Stimulated activated CD4-positive, alpha-beta T cell treated with anti-CD3 and anti-CD28 coated beads, Interleukin-15, amount 100 ng/mL, for 24 hours (primary cell): ENCODE results near the gene FBF1.
"Not testable (repeated sequence)": the region's sequence is repeated elsewhere in the genome, so short reads cannot be mapped to it uniquely, and the experiment has no call there.

Experiments used
- DNase-seq: peaks from one replicate; pipeline ENCODE4 v3.0.0-alpha.2; 2020

The FBF1 gene

DNA sequence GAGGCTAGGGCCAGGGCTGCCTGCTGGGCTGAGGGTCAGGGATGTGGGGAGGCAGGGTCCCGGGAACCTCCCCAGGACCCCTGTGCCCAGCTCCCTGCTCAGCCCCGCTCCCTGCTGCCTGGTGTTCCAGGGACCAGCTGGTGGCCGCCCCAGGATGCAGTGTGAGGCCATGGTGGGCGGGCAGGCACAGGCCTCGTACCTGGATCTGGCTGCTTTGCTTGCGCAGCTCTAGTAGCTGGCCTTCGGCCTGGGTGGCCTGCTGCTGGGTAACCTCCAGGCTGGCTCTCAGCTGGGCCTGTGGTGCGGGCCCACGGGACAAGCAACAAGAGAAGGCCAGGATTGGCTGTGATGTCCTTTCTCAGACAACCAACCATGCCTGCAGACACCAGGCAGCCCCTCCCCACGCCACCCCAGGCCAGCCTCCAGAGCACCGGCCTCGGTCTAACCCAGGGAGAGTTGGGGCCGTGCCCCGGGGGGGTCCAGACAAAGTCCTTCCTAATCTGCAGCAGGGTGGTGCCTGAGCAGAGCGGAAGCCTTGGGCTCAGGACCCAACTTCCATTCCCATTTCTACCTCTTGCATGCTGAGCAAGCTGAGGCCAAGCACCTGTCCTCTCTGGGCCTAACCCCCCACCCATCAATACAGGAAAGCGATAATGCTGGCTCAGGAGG is 48.2 kb downstream of the FBF1 start:
- no peak for DNase-seq

DNA sequence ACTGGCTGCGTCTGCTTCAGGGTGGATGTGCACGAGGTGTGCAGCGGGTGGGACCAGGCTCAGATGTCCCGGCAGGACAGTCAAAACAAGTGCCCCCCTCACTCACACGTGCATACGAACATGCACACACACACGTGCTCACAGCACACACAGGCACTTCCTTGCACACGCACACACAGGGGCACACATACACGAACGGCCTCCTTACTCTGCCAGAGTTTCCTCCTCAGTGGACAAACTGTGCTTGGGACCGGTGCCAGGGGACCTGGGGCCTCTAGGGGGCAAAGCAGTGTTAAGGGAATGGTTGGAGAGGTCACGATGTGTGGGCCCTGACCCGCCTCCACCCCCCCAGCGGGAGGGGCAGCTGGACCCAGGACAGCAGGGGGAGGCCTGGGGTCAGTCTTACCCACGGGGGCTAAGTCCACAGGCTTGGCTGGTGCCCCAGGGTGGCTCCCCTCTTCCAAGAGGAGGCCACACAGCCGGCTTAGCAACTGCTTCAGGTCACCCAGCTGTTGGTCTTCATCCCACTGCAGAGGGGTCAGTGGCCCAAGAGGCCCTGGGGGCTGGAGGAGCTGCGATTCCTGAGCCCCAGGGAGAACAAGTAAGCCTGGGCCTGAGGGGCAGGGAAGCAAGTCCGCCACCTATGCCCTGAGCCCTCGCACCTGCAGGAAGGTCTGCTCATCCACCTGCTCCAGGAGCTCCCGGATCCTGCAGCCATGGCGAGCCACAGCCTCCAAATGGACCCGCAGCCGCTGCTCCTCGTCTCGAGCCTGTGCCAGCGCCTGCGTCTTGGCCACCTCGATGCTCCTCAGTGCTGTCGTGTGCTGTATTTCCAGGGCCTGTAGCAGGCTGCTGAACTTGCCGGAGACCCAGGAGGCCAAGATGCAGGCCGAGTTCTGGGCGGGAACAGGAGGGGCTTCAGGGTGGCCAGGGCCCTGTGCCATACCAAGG is 49.0 kb downstream of the FBF1 start:
- DNase-seq, result no peak

DNA sequence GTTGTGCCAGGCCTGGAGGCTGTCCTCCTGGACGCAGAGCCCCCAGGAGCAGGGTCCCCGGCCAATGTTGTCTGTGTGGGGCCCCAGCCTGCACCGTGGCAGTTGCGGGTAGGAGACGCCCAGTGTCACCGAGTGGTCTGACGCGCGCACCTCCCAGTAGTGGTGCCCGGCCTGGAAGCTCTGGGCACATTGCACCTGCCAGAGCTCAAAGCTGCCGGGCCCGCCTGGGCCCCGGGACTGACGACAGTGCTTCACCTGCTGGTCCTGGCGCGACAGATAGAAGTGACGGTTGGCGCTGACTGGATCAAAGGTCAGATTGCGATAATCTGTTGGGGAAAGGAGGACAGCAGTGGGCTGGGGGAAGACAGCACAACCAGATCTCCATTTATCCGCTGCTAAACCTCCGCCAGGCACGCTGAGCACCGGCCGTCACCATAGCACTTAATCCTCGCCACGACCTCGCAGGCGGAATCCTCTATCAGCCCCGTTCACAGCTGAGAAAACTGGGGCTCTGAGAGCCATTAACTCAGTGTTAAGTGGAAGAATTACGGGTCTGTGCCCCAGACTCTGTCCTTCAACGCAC is 49.7 kb downstream of the FBF1 start:
- DNase-seq, result no peak

DNA sequence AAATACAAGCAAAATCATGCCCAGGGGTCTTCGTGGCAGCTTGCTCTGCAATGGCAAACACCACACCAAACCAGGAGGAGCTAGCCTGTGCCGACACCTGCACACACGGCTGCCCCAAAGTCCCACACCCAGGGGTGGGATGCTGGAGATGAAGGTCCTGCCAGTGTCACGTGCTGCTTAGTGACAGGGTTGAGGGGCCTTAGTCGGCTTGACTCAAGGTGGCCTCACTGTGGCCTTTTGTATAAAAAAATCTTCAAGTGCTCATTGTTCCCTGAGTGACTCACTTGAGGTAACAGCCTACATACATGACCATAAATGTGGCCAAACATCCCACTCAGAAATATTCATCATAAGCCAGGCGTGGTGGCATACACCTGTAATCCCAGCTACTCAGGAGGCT is 51.4 kb downstream of the FBF1 start:
- DNase-seq, result no peak

DNA sequence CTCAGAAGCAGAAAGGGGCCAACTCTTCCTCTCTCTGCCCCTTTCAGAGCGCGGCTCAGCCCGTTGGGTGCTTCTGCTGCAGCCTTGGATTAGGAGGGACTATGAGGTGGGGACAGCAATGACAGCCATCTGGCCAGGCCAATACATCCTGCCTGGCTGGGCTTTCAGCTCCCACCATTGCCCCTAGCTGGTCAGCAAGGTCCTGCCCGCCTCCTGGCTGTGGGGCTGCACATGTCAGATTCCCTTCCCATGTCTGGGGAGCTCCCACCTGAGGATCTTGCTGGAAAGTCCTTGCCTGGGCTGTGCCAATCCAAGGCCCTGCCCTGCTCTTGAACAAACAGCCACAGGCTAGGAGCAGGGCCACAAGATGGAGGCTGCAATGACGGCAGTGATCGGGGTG is 52.4 kb downstream of the FBF1 start:
- DNase-seq, result no peak

DNA sequence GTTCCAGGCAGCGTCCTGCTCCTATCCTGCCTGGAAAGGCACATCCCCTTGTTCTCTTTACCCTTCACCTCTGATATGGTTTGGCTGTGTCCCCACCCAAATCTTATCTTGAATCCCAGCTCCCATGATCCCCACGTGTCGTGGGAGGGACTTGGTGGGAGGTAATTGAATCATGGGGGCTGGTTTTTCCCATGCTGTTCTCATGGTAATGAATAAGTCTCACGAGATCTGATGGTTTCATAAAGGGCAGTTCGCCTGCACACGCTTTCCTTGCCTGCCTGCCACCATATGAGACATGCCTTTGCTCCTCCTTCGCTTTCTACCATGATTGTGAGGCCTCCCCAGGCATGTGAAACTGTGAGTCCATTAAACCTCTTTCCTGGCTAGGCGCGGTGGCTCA is 55.0 kb downstream of the FBF1 start:
- not testable (repeated sequence) for DNase-seq

DNA sequence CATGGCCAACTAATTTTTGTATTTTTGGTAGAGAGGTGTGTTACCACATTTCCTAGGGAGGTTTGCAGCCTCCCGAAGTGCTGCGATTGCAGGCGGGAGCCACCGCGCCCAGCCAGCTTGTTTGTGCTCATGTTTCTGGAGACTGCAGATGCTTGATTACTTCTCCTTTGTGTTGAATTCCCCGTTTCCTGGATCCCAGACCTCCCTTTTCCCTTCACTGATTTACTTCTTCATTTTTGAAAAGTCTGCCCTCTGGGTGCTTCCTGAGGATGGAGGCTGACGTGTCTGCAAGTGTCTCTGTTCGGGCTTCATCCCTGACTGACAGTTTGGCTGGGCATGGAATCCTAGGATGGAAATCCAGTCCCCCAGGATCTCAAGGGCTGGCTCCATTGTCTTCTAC is 55.4 kb downstream of the FBF1 start:
- DNase-seq, result no peak

DNA sequence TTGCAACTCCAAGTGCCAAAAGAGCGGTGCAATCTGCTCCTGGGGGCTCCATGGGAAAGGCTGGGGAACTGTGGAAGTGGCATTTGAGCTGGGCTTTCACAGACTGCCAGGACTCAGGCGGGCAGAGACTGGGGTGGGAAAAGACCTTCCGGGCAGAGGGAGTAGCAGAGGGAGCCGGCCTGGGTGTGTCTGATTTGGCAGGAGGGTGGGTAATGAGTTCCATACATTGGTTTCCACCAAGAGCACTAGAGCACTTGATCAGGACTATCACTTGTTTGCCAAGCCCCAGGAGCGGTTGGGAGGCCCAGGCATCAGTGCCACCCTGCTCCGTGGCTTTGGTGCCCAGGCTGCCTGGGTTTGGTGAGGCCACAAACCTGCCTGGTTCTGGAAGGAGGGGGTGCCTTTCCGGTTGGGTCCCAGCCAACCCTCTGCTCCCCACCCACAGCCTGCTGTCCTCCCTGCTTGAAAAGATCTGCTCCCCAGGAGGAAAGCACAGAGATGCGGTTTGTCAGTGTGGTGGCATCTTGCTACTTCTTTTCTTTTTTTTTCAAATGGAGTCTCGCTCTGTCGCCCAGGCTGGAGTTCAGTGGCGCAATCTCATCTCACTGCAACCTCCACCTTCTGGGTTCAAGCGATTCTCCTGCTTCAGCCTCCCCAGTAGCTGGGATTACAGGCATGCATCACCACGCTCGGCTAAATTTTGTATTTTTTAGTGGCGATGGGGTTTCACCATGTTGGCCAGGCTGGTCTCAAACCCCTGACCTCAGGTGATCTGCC is 59.0 kb downstream of the FBF1 start:
- no peak for DNase-seq

DNA sequence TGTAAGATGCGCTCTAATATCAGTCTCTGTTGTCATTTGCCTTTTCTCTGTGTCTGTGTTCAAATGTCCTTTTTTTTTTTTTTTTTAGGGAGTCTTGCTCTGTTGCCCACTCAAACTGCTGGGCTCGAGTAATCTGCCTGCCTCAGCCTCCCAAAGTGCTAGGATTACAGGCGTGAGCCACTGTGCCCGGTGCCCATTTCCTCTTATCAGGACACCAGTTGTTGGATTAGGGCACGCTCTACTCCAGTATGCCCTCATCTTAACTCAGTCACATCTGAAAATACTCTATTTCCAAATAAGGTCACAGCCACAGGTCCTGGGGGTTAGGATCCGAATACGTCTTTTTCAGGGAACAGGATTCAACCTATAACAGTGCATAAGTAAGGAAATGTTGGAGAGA is 60.6 kb downstream of the FBF1 start:
- no peak for DNase-seq

DNA sequence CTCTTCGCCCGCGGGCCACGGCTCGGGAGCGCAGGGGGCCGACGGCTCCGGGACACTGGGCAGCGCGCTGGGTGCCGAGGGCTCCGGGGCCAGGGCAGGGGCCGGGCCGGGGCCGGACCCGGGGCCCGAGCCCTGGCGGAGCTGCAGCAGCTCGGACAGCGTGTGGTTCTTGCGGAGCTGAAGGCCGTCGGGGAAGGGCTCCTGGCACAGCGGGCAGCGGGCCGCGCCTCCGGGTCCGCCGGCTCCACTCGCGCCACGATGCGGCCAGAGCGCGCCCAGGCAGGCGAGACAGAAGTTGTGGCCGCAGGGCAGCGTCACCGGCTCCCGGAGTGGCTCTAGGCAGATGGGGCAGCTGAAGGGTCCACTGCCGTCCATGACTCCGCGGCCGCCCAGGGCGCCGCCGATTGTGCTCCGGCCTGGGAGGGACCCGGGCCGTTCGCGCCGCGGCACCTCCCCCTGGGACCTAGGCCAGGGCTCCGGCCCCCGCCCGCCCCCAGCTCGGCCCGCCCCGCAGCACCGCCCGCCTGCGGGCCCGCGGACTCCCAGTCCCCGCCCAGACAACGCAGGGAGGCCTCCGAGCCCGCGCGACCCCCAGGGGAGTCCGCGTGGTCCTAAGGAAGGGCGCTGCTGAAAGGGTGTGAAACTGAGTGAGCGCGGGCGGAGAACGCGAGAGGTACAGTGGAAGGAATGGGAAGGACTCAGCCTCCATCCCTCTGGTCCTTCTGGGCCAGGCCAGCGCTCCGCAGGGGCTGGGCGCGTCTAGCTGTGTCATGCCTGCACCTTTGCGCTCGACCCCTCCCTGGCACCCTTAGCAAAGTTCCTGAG is 62.5 kb downstream of the FBF1 start, which contains the start of gene TRIM47:
TSS of gene TRIM47 (minus strand) at position 408 of the 825 bp plus-strand sequence. CDS start at position 375, 33 bp downstream.
- peak; percentile 39 for DNase-seq

DNA sequence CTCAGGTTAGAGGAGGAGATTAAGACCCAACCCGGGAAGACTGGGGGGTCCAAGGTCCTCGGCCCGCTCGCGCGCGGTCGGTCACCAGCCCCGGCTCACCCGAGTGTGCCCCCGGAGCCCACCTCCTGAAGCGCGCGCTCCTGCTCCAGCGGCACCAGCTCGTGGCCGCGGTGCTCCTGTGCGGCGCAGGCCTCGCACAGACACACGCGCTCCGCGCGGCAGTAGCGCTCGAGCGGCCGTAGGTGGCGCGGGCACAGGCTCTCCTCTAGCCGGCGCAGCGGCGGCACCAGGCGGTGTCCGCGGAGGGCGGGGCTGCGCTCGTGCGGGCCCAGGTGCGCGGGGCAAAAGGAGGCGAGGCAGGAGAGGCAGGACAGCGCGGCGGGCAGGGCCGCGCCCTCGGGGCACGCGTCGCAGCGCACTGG is 63.1 kb downstream of the FBF1 start:
- DNase-seq, result peak; percentile 77

DNA sequence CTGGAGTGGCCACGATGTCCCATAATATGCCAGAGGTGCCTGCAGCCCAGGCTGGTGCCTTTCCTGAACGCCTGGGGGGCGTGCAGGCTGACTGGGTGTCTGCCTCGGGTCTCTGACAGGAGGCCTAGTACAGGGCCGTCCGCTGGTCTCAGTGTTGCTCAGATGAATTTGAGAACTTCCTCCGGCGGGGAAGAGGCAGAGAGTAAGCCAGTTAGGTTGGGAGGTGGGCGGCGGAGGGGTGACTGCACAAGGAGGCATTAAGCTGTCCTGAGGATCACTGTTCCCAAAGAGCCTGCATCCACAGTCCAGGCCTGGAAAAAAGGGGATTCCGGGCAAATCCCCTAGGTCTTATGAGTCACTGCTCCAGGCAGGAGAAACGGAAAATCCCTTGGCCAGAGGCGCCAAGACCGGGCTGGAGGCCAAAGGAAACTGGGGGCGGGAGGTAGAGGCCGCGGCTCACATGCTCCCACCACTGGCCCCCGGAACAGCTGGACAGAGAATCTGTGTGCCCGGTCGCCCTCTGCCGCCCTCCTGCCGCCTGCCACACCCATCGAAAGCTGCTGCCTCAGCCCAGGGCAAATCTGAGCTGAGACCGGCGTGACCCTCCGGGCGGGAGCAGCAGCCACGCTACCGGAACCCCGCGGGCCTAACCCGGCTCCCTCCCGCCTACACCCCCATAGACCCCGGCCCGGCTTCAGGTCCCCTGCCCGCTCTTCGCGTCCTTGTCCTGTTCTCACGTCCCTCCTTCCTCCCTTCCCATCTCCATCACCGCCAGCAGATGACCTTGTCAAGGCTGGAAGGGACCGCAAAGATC is 63.7 kb downstream of the FBF1 start:
- peak; percentile 71 for DNase-seq

DNA sequence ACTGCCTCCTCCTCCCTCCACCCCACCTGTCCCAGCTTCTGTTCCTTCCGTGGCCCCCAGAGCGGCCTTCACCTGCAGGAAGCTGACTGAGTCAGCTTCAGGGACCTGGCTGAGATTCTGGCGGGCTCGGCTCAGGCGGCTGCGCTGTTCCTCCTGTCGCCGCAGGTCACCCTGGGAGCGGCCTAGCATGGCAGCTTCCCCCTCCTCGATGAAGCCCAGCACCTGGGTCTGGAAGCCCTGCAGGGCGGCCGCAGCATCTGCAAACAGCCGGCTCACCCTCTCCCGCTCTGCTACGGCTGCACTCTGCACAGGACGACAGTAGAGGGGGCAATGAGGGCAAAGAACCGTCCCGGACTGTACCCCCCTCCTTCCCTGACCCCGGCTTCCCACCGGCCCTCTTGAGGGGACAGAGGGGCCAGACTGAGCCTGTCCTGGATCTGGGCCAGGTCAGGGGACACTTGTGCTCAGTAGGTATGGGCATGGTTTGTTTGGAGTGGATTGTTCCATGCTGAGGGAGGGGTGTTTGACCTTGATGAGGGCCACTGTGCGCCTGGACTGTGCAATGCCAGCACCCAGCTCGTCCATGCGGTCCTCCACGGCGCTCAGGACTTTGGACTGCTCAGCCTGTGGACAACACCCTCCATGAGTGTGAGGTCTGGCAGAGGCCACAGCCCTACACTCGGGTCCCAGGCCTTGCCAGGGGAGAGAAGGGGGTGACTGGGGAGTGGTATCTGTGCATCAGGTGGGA is 64.5 kb downstream of the FBF1 start:
- DNase-seq, result peak; percentile 82

DNA sequence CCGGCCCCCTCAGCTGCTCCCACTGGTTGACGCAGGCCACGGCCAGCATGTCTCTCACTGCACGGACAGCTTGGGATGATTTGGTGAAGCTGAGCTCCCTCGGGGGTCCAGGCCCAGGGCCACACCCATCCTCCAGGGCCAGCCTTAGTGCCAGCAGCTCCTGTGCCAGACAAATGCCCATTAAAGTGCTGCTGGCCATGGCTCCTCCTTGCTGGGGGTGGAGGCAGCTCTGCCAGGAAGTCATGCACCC is 65.0 kb downstream of the FBF1 start:
- DNase-seq, result no peak

DNA sequence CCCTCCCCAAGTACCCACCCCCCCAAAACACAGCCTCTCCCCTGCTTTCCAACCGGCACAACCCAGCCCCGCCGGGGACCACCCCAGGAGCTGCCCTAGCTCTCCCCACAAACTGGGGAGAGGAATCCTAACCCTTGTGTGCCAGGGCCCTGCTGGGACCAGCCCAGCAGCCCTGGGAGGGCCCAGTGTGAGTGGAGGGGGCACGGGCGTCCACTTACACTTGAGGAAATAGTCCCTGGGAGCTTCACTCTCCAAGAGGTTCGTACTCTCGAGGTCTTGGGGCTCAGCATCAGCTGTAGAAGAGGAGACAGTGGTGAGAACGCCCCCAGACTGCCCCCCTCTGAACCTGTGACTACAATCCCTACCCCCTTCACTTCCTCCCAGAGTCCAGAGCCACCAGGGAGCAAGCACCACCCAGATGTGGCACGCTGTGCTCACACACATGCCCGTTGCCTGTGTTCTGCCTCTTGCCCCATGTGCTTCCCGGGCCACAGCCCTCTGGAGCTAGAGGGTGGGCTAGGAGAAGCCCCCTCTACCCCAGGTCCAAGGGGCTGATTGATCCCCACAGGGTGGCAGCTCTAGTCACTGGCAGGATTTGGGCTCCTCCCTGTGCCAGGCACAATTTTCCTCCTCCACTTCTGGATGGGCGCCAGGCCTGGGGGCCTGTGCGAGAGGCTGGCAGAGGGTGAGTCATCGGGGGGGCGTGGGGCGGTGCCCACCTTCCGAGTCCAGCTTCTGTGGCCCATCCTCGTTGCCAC is 65.5 kb downstream of the FBF1 start:
- DNase-seq, result no peak

DNA sequence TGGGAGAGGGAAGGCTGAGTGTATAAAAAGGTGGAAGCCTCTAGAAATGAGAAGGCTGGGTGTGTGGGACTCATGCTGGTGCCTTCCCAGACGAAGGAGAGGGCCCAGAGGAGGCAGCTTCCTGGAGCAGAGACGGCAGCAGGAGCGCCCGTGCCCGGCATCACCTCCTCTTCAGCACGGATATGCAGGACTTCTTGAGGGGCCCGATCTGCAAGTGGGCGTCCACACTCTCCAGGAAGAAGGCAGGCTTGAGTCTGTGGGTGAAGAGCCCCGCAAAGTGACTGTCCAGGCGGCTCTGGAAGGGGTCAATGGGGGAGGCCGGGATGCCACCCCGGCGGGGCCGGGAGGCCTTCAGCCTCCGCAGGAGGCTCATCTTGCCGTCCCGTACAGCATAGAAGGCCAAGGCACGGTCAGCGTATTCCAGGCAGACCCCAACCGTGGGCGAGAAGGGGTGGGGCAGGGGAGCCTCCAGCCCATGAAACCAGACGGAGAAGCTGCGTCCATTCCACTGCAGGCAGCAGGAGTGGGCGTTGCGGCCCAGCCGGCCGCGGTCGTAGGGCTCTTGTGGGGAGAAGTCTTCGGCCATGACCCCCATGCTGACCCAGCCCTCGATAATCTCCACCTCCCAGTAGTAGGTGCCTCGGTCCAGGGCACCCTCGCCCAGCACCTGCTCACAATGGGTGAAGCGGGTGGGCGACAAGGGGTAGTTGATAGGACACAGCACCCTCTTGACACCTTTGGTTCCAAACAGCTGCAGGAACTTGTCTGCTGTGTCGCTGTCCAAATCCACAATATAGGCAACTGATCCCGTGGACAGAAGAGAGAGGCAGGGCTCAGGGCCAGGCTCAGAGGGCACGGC is 66.3 kb downstream of the FBF1 start:
- no peak for DNase-seq

DNA sequence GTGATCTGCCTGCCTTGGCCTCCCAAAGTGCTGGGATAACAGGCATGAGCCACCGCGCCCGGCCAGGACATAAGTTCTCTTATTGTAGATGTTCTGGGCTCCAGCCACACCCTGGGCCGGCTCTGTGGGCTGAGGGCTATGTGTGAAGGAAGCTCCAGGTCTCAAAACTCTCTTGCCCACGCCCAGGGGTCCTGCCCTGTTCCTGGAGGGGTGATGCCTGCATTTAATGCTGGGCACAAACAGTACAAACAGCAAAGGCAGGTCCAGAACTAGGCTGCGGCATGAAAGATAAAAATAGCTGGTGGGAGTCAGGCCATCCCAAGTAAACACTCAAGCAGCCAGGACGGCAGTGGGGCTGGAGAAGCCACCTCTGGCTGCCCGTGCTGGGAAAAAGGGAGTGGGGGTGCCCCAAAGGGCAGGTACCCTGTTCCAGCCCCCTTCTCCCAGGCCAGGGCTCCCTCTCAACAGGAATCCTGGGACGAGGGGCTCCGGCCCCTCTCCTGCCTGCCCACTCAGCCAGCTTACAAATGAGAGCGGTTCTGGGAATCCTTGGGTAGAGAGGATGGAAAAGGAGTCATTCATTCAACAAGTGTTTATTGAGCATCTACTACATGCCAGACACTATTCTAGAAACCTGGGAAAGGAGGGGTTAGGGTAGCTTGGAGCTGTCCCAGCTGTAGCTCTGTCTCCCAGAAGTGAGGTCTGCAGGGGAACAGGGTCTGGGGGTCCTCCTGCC is 67.1 kb downstream of the FBF1 start:
- no peak for DNase-seq
